ENCODE results near the gene DEFB132. TPM values are rescaled to one million over a fixed set of nuclear protein-coding genes. Genes with fewer than 3 reads are reported as not detected.

DEFB132 gene, protein sequence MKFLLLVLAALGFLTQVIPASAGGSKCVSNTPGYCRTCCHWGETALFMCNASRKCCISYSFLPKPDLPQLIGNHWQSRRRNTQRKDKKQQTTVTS
- total RNA-seq (ENCODE audit: low replicate concordance), result not detected in 2 replicates
- long read RNA-seq, result 0 reads

DNA sequence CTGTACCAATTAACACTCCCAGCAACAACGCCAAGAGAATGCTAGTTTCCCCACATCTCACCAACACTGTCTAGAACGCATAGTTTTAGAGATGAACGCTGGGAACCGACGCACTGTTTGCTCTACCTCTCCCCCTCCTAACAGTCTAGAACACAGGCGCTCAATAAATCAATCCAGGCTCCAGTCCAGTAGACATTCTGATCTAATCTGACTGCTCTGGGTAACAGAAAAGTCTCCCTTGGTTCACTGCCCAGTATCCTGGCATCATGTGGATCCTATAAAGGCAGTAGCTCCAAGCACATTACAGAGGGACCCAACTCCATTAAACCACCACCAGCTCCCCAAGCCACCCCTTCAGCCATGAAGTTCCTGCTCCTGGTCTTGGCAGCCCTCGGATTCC is at the start of gene DEFB132:
DEFB132 (plus strand) TSS at position 306 of the 400 bp plus-strand sequence; CDS start at position 361, 55 bp downstream.
- no peak for DNase-seq (ENCODE audit: extremely low spot score, unreplicated experiment)
- H3K9me3 Mint-ChIP-seq, result no peaks in the 10 kb centered on the region
- H3K4me1 Mint-ChIP-seq (ENCODE audit: unreplicated experiment), result peaks cover 7% of the 10 kb centered on the region
- H3K27me3 Mint-ChIP-seq, result peaks cover 37% of the 10 kb centered on the region
- no peak within 1 kb of the TSS for H3K27ac Mint-ChIP-seq
- H3K36me3 Mint-ChIP-seq, result no peaks in the 10 kb centered on the region
- H3K4me3 Mint-ChIP-seq, result no peak within 1 kb of the TSS
- TF ChIP-seq, protein P1, sequence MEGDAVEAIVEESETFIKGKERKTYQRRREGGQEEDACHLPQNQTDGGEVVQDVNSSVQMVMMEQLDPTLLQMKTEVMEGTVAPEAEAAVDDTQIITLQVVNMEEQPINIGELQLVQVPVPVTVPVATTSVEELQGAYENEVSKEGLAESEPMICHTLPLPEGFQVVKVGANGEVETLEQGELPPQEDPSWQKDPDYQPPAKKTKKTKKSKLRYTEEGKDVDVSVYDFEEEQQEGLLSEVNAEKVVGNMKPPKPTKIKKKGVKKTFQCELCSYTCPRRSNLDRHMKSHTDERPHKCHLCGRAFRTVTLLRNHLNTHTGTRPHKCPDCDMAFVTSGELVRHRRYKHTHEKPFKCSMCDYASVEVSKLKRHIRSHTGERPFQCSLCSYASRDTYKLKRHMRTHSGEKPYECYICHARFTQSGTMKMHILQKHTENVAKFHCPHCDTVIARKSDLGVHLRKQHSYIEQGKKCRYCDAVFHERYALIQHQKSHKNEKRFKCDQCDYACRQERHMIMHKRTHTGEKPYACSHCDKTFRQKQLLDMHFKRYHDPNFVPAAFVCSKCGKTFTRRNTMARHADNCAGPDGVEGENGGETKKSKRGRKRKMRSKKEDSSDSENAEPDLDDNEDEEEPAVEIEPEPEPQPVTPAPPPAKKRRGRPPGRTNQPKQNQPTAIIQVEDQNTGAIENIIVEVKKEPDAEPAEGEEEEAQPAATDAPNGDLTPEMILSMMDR (conservative IDR thresholded peaks at IDR 0.05), result no peak

DNA sequence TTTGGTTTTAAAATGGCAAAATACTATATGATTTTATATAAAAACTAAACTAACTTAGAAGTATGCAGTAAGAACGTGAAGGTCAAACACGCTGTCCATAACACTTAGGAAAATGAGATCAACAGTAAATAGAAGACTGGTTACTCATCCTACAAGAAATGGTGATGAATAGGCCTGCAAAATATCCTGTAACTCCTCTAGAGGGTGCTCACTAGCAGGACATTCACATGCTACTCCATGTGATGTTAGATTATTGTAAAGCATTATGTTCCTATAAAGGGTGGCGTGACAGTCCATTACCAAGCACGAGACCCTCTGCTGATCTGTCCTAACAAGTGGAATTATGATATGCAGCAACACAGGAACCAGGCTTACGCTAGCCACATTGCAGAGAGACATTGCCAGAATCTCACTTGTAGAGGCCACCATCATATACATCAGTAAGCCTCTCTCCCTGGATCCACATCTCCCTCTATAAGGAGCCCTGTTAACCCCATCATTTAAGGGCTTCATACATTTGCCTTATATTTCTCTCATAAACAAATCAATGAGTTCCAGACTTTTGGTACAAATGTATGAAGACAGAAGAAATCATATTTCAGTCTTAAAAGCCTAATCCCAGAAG is 48.5 kb upstream of the DEFB132 start:
- peaks cover 63% of the 10 kb centered on the region for H3K27me3 Mint-ChIP-seq
- no peaks in the 10 kb centered on the region for H3K36me3 Mint-ChIP-seq
- H3K27ac Mint-ChIP-seq, result no peak overlapping the region
- no peaks in the 10 kb centered on the region for H3K9me3 Mint-ChIP-seq
- no peak overlapping the region for H3K4me3 Mint-ChIP-seq
- TF ChIP-seq, protein P1 (conservative IDR thresholded peaks at IDR 0.05), result peak; percentile 71
- no peak for DNase-seq (ENCODE audit: extremely low spot score, unreplicated experiment)
- H3K4me1 Mint-ChIP-seq (ENCODE audit: unreplicated experiment), result no peaks in the 10 kb centered on the region

DNA sequence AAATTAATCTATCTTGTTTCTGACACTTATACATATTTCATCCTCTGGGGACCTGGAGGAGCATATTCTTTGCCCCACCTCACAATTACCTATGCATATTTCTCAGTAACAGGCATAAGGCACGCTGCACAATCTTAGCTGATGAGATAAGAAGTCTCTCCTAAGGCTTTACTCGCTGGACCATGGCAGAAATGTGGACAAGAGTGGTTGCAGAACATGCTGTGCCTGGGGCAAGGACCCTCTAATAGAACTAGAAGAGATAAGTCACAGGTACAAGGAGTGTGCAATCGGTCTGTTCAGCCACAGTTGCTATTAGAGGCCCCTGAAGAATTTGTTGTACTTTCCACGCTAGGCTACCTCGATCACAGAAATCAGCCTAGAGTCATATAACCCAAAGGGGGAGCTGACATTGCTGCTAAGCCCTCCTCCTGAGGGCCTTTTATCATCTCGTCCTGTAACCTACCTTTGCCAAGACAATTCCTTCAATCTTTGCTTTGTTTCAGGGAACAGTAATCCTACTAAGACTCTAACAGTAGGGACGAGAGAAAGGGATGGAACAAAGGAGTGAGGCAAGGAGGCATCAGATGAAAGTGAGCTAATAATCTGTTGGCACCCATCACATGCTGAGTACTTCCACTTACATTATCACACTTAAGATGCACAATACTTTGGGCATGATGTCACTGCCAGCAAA is 46.6 kb upstream of the DEFB132 start:
- H3K27ac Mint-ChIP-seq, result no peak overlapping the region
- H3K9me3 Mint-ChIP-seq, result no peaks in the 10 kb centered on the region
- H3K4me1 Mint-ChIP-seq (ENCODE audit: unreplicated experiment), result no peaks in the 10 kb centered on the region
- H3K27me3 Mint-ChIP-seq, result peaks cover 48% of the 10 kb centered on the region
- no peak for DNase-seq (ENCODE audit: extremely low spot score, unreplicated experiment)
- TF ChIP-seq, protein P1 (conservative IDR thresholded peaks at IDR 0.05), result no peak
- H3K36me3 Mint-ChIP-seq, result no peaks in the 10 kb centered on the region
- H3K4me3 Mint-ChIP-seq, result no peak overlapping the region

DNA sequence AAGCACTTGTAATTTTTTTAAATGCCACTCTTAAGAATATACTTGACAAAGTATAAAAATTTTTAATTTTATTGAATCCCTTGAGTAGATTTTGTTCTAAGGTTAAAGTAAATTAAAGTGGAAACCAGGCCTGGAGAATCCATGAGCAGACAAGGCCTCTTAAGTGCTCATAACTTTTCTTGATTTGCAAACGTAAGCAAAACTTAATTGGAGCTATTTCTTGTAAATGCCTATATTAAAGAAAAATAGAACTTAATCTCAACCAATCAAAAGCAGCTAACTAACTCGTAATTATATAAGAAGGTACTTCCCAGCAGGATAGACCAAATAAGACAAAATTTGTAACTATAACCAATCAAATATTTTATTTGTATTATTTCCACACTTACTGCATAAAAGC is 43.1 kb upstream of the DEFB132 start:
- Mint-ChIP-seq H3K9me3 (no peaks in the 10 kb centered on the region), H3K27me3 (peaks cover 63% of the 10 kb centered on the region), H3K4me3 (no peak overlapping the region), H3K27ac (no peak overlapping the region), H3K4me1 (ENCODE audit: unreplicated experiment) (no peaks in the 10 kb centered on the region), H3K36me3 (no peaks in the 10 kb centered on the region)
- TF ChIP-seq, protein P1 (conservative IDR thresholded peaks at IDR 0.05), result no peak
- no peak for DNase-seq (ENCODE audit: extremely low spot score, unreplicated experiment)

DNA sequence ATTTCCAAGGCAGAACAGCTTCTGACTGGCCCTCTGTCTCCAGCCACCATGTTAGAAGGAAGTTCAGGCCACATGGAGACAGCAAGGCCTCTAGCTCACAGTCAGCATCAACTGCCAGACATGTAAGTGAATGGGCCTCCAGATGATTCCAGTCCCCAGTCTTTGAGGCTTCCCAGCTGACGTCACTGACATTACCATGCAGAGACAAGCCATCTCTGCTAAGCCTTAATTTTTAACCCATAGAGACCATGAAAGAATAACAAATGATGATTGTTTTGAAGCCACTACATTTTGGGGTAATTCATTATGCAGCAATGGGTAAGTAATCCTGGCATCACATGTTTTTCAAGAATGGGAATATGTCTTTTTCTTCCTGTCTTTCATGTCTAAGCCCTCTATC is 41.7 kb upstream of the DEFB132 start:
- Mint-ChIP-seq H3K36me3 (no peaks in the 10 kb centered on the region), H3K9me3 (no peaks in the 10 kb centered on the region), H3K4me3 (no peak overlapping the region), H3K27me3 (peaks cover 69% of the 10 kb centered on the region), H3K27ac (no peak overlapping the region), H3K4me1 (ENCODE audit: unreplicated experiment) (no peaks in the 10 kb centered on the region)
- DNase-seq (ENCODE audit: extremely low spot score, unreplicated experiment), result no peak
- TF ChIP-seq, protein P1 (conservative IDR thresholded peaks at IDR 0.05), result no peak
